Astrocyte (in vitro differentiated cells and primary cell): Measurements from ENCODE around the gene SHE. TPM values are rescaled to one million over a fixed set of nuclear protein-coding genes. Genes with fewer than 3 reads are reported as not detected.

Source experiments
- DNase-seq: peaks from one replicate; pipeline ENCODE4 v3.0.0-alpha.2; 2010; ENCODE audit warnings: low read depth
- FAIRE-seq: peaks from 2 replicates; lab custom pipeline; 2011; peaks lifted over from hg19 to GRCh38; lab: Jason Lieb, UNC
- H2AFZ ChIP-seq: 2 replicates; pipeline ENCODE4 v1.6.0; 2012; ENCODE audit warnings: low read depth, low read length, inconsistent platforms
- H3K27ac ChIP-seq: 2 replicates; pipeline ENCODE4 v1.5.1; 2011; ENCODE audit warnings: low read depth, low read length, inconsistent platforms
- H3K27me3 ChIP-seq: 2 replicates; pipeline ENCODE4 v1.6.0; 2011; ENCODE audit warnings: low read length, inconsistent platforms; ENCODE audit not compliant: insufficient read depth
- H3K36me3 ChIP-seq: 2 replicates; pipeline ENCODE4 v1.5.1; 2011; ENCODE audit warnings: low read length, inconsistent platforms; ENCODE audit not compliant: insufficient read depth
- H3K4me1 ChIP-seq: 2 replicates; pipeline ENCODE4 v1.5.1; 2011; ENCODE audit warnings: low read length, inconsistent platforms; ENCODE audit not compliant: insufficient read depth
- H3K4me2 ChIP-seq: 2 replicates; pipeline ENCODE4 v1.6.0; 2012; ENCODE audit warnings: low read length, inconsistent platforms
- H3K4me3 ChIP-seq: 2 replicates; pipeline ENCODE4 v1.5.1; 2011; ENCODE audit warnings: low read depth, mild to moderate bottlenecking, low read length, inconsistent platforms; ENCODE audit not compliant: insufficient read depth
- H3K79me2 ChIP-seq: 2 replicates; pipeline ENCODE4 v1.6.0; 2012; ENCODE audit warnings: mild to moderate bottlenecking, low read length, inconsistent platforms; ENCODE audit not compliant: insufficient read depth
- H3K9ac ChIP-seq: 2 replicates; pipeline ENCODE4 v1.6.0; 2012; ENCODE audit warnings: mild to moderate bottlenecking, low read length, inconsistent platforms
- H3K9me3 ChIP-seq: 2 replicates; pipeline ENCODE4 v1.5.1; 2012; ENCODE audit warnings: low read depth, mild to moderate bottlenecking, low read length, inconsistent platforms; ENCODE audit not compliant: insufficient read depth
- H4K20me1 ChIP-seq: 2 replicates; pipeline ENCODE4 v1.6.0; 2012; ENCODE audit warnings: low read length, inconsistent platforms; ENCODE audit not compliant: insufficient read depth
- H3K27ac Mint-ChIP-seq: one replicate; pipeline ENCODE4 v1.8.0; 2021; ENCODE audit warnings: mild to moderate bottlenecking, mixed read lengths; ENCODE audit not compliant: unreplicated experiment
- H3K27me3 Mint-ChIP-seq: one replicate; pipeline ENCODE4 v1.8.0; 2021; ENCODE audit warnings: low read depth, mixed read lengths; ENCODE audit not compliant: unreplicated experiment
- H3K36me3 Mint-ChIP-seq: one replicate; pipeline ENCODE4 v1.8.0; 2021; ENCODE audit warnings: low read depth, mixed read lengths; ENCODE audit not compliant: unreplicated experiment
- H3K4me1 Mint-ChIP-seq: one replicate; pipeline ENCODE4 v1.8.0; 2021; ENCODE audit warnings: low read depth, mixed read lengths; ENCODE audit not compliant: unreplicated experiment
- H3K4me3 Mint-ChIP-seq: one replicate; pipeline ENCODE4 v1.8.0; 2021; ENCODE audit warnings: mild to moderate bottlenecking, moderate library complexity, mixed read lengths; ENCODE audit not compliant: unreplicated experiment
- H3K9me3 Mint-ChIP-seq: one replicate; pipeline ENCODE4 v1.8.0; 2021; ENCODE audit warnings: mild to moderate bottlenecking, mixed read lengths; ENCODE audit not compliant: unreplicated experiment
- EZH2 ChIP-seq: IDR thresholded peaks from 2 replicates; pipeline ENCODE4 v1.6.1; 2012; ENCODE audit warnings: mild to moderate bottlenecking, low read length, inconsistent platforms; ENCODE audit not compliant: insufficient read depth
- total RNA-seq: library from RNA; stranded (reverse); gene quantifications from 2 replicates; pipeline ENCODE4 v1.2.1, GENCODE V29; 2021
- TF ChIP-seq, protein P1 (sequence below): IDR thresholded peaks from 2 replicates; pipeline ENCODE4 v1.5.1; 2011; ENCODE audit warnings: low read depth, mild to moderate bottlenecking, inconsistent platforms, low read length, moderate library complexity; ENCODE audit not compliant: insufficient read depth

Gene SHE
- total RNA-seq, 1 donor from 2014 or later, result not detected

DNA sequence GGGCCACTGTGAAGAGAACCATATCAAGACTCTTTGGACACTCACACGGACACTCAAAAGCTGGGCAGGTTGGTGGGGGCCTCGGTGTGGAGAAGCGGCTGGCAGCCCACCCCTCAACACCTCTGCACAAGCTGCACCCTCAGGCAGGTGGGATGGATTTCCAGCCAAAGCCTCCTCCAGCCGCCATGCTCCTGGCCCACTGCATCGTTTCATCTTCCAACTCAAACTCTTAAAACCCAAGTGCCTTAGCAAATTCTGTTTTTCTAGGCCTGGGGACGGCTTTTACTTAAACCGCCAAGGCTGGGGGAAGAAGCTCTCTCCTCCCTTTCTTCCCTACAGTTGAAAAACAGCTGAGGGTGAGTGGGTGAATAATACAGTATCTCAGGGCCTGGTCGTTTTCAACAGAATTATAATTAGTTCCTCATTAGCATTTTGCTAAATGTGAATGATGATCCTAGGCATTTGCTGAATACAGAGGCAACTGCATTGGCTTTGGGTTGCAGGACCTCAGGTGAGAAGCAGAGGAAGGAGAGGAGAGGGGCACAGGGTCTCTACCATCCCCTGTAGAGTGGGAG, 36.5 kb downstream of the SHE start:
- Histone ChIP-seq H3K79me2 (no peaks in the 10 kb centered on the region), H2AFZ (no peak overlapping the region), H4K20me1 (no peaks in the 10 kb centered on the region), H3K27me3 (no peaks in the 10 kb centered on the region), H3K4me3 (no peak overlapping the region), H3K9me3 (no peaks in the 10 kb centered on the region), H3K36me3 (no peaks in the 10 kb centered on the region), H3K4me2 (no peak overlapping the region), H3K4me1 (peaks cover 8% of the 10 kb centered on the region), H3K27ac (no peak overlapping the region), H3K9ac (no peak overlapping the region)
- no peak for TF ChIP-seq EZH2
- DNase-seq (no peak), FAIRE-seq (no peak)
- peaks cover 3% of the 10 kb centered on the region for H3K9me3 Mint-ChIP-seq
- no peak overlapping the region for H3K27ac Mint-ChIP-seq
- H3K27me3 Mint-ChIP-seq, result peaks cover 7% of the 10 kb centered on the region
- H3K4me1 Mint-ChIP-seq, result peaks cover 17% of the 10 kb centered on the region
- no peak overlapping the region for H3K4me3 Mint-ChIP-seq
- peaks cover 2% of the 10 kb centered on the region for H3K36me3 Mint-ChIP-seq

DNA sequence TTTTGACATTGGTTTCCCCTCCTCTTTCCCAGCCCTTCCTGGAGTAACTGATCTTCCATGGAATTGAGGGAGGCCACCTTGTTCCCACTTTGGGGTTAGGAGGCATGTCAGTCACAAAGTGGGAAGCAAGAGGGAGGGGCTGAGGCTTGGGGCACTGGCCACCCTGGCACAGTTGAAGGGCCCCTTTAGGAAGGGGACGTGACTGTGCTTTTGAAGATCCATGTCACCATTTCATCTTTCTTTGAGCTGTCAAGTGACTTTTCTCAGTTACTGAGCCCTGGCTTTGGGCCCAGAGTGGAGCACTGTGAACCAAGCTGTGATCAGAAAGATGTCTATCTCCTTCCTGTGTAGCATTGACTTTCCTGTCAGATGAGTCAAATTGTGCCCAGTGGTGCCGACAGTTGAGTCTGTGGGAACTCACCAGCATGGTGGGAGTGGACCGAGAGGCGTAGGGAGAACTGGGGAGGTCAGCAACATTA, 38.7 kb downstream of the SHE start:
- H3K36me3 Mint-ChIP-seq, result peaks cover 2% of the 10 kb centered on the region
- H3K9me3 ChIP-seq, result no peaks in the 10 kb centered on the region
- H3K27ac Mint-ChIP-seq, result peak overlapping the region; percentile 93
- H3K9ac ChIP-seq, result no peak overlapping the region
- H3K4me1 ChIP-seq, result peaks cover 8% of the 10 kb centered on the region
- TF ChIP-seq, protein P1, sequence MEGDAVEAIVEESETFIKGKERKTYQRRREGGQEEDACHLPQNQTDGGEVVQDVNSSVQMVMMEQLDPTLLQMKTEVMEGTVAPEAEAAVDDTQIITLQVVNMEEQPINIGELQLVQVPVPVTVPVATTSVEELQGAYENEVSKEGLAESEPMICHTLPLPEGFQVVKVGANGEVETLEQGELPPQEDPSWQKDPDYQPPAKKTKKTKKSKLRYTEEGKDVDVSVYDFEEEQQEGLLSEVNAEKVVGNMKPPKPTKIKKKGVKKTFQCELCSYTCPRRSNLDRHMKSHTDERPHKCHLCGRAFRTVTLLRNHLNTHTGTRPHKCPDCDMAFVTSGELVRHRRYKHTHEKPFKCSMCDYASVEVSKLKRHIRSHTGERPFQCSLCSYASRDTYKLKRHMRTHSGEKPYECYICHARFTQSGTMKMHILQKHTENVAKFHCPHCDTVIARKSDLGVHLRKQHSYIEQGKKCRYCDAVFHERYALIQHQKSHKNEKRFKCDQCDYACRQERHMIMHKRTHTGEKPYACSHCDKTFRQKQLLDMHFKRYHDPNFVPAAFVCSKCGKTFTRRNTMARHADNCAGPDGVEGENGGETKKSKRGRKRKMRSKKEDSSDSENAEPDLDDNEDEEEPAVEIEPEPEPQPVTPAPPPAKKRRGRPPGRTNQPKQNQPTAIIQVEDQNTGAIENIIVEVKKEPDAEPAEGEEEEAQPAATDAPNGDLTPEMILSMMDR, result no peak
- no peak for TF ChIP-seq EZH2
- peaks cover 17% of the 10 kb centered on the region for H3K4me1 Mint-ChIP-seq
- no peaks in the 10 kb centered on the region for H3K27me3 ChIP-seq
- H3K27me3 Mint-ChIP-seq, result peaks cover 6% of the 10 kb centered on the region
- peak overlapping the region; percentile 41 for H3K4me2 ChIP-seq
- H3K36me3 ChIP-seq, result no peaks in the 10 kb centered on the region
- DNase-seq (no peak), FAIRE-seq (no peak)
- peak overlapping the region; percentile 44 for H2AFZ ChIP-seq
- H3K79me2 ChIP-seq, result no peaks in the 10 kb centered on the region
- peak overlapping the region; percentile 67 for H3K27ac ChIP-seq
- H4K20me1 ChIP-seq, result no peaks in the 10 kb centered on the region
- H3K4me3 ChIP-seq, result no peak overlapping the region
- peaks cover 3% of the 10 kb centered on the region for H3K9me3 Mint-ChIP-seq
- no peak overlapping the region for H3K4me3 Mint-ChIP-seq

DNA sequence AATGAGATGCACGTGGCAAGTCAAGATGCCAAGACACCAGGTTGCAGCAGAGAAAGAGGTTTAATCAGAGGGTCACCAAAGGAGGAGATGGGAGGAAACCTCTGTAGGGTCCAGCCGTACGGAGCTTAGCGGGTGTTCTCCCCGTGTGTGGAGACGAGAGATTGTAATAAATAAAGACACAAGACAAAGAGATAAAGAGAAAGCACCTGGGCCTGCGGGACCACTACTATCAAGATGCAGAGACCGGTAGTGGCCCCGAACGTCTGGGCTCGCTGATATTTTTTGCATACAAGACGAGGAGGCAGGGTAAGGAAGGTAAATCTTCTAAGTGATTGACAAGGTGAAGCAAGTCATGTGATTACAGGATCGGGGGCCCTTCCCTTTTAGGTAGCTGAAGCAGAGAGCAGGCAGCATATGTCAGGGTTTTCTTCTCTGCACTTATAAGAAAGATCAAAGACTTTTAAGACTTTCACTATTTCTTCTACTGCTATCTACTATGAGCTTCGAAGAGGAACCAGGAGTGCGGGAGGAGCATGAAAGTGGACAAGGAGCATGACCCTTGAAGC, 41.4 kb downstream of the SHE start:
- FAIRE-seq (no peak), DNase-seq (no peak)
- H3K27me3 Mint-ChIP-seq, result peaks cover 4% of the 10 kb centered on the region
- Histone ChIP-seq H3K4me3 (no peak overlapping the region), H3K9me3 (no peaks in the 10 kb centered on the region), H4K20me1 (no peaks in the 10 kb centered on the region), H3K36me3 (no peaks in the 10 kb centered on the region), H3K27ac (no peak overlapping the region), H3K79me2 (no peaks in the 10 kb centered on the region), H2AFZ (no peak overlapping the region), H3K27me3 (no peaks in the 10 kb centered on the region), H3K9ac (no peak overlapping the region), H3K4me1 (peaks cover 8% of the 10 kb centered on the region), H3K4me2 (no peak overlapping the region)
- TF ChIP-seq EZH2, result no peak
- TF ChIP-seq, protein P1, result no peak
- H3K4me1 Mint-ChIP-seq, result peaks cover 9% of the 10 kb centered on the region
- no peak overlapping the region for H3K27ac Mint-ChIP-seq
- peaks cover 3% of the 10 kb centered on the region for H3K9me3 Mint-ChIP-seq
- H3K36me3 Mint-ChIP-seq, result peaks cover 2% of the 10 kb centered on the region
- H3K4me3 Mint-ChIP-seq, result no peak overlapping the region
